Liver (tissue), 9 donors: ENCODE measurements around the gene PEX11A. TPM values are rescaled to one million over a fixed set of nuclear protein-coding genes. Genes with fewer than 3 reads are reported as not detected.

Source experiments
- DNase-seq: peaks from one replicate; pipeline ENCODE4 v3.0.0-alpha.2; 2017; ENCODE audit warnings: low spot score
- H3K27ac ChIP-seq, 2 donors: one replicate each; pipeline ENCODE4 v1.7.0; 2013; ENCODE audit warnings: inconsistent platforms in 2 of 2, low read length in 2 of 2, control low read depth in 1 of 2, low read depth in 1 of 2, mild to moderate bottlenecking in 1 of 2
- H3K27me3 ChIP-seq, 4 donors: one replicate each; pipeline versions ENCODE4 v1.6.1 to v1.7.0; 2013; ENCODE audit warnings: low read length in 3 of 4, inconsistent platforms in 1 of 4, mild to moderate bottlenecking in 1 of 4, moderate library complexity in 1 of 4; ENCODE audit not compliant: control insufficient read depth in 4 of 4, insufficient read depth in 4 of 4
- H3K36me3 ChIP-seq, 4 donors: one replicate each; pipeline versions ENCODE4 v1.6.1 to v1.7.0; 2013; ENCODE audit warnings: low read length in 3 of 4, mild to moderate bottlenecking in 3 of 4, low read depth in 1 of 4, moderate library complexity in 1 of 4; ENCODE audit not compliant: control insufficient read depth in 4 of 4, insufficient read depth in 3 of 4
- H3K4me1 ChIP-seq, 4 donors: one replicate each; pipeline versions ENCODE4 v1.6.1 to v1.7.0; 2013; ENCODE audit warnings: low read length in 3 of 4, mild to moderate bottlenecking in 3 of 4, moderate library complexity in 1 of 4; ENCODE audit not compliant: control insufficient read depth in 4 of 4, insufficient read depth in 4 of 4
- H3K4me3 ChIP-seq, 3 donors: one replicate each; pipeline versions ENCODE4 v1.6.1 to v1.7.0; 2013; ENCODE audit warnings: low read length in 3 of 3, control low read depth in 1 of 3, low read depth in 1 of 3, mild to moderate bottlenecking in 1 of 3
- H3K9ac ChIP-seq, 2 donors: one replicate each; pipeline ENCODE4 v1.7.0; 2013; ENCODE audit warnings: low read length in 2 of 2, mild to moderate bottlenecking in 2 of 2, moderate library complexity in 2 of 2, control low read depth in 1 of 2, low read depth in 1 of 2
- H3K9me3 ChIP-seq, 4 donors: one replicate each; pipeline versions ENCODE4 v1.6.1 to v1.7.0; 2013; ENCODE audit warnings: low read length in 3 of 4; ENCODE audit not compliant: control insufficient read depth in 4 of 4
- ATF3 ChIP-seq: IDR thresholded peaks from 2 replicates; pipeline ENCODE4 v1.6.1; 2016; ENCODE audit warnings: antibody characterized with exemption
- CTCF ChIP-seq: fragments of 150-350 bp; IDR thresholded peaks from 2 replicates; pipeline ENCODE4 v1.5.1; 2017; ENCODE audit warnings: improper control_type of control experiment, low read depth, low read length; ENCODE audit not compliant: missing input control
- EGR1 ChIP-seq, 2 donors: IDR thresholded peaks; 2 replicates each; pipeline ENCODE4 v1.6.1; 2016 to 2018; ENCODE audit warnings: antibody characterized with exemption in 2 of 2, low read depth in 2 of 2
- FOXA1 ChIP-seq: IDR thresholded peaks from 2 replicates; pipeline ENCODE4 v1.6.1; 2016; ENCODE audit warnings: antibody characterized with exemption
- FOXA2 ChIP-seq: IDR thresholded peaks from 2 replicates; pipeline ENCODE4 v1.6.1; 2016; ENCODE audit warnings: antibody characterized with exemption
- GABPA ChIP-seq, 2 donors: IDR thresholded peaks in 1 of 2; conservative IDR thresholded peaks in 1 of 2; 2 replicates each; pipeline ENCODE4 v1.6.1; 2016; ENCODE audit warnings: antibody characterized with exemption in 2 of 2, mild to moderate bottlenecking in 1 of 2, moderate library complexity in 1 of 2
- HNF4A ChIP-seq, 2 donors: conservative IDR thresholded peaks; 2 replicates each; pipeline ENCODE4 v1.6.1; 2016; ENCODE audit warnings: antibody characterized with exemption in 2 of 2, mild to moderate bottlenecking in 2 of 2
- HNF4G ChIP-seq: IDR thresholded peaks from 2 replicates; pipeline ENCODE4 v1.6.1; 2016; ENCODE audit warnings: antibody characterized with exemption
- JUND ChIP-seq, 2 donors: IDR thresholded peaks; 2 replicates each; pipeline ENCODE4 v1.6.1; 2016; ENCODE audit warnings: antibody characterized with exemption in 2 of 2
- MAX ChIP-seq: IDR thresholded peaks from 2 replicates; pipeline ENCODE4 v1.6.1; 2016; ENCODE audit warnings: antibody characterized with exemption
- NR2F2 ChIP-seq: IDR thresholded peaks from 2 replicates; pipeline ENCODE4 v1.6.1; 2016; ENCODE audit warnings: antibody characterized with exemption
- RAD21 ChIP-seq, 2 donors: IDR thresholded peaks; 2 replicates each; pipeline ENCODE4 v1.6.1; 2016; ENCODE audit warnings: antibody characterized with exemption in 2 of 2, mild to moderate bottlenecking in 2 of 2
- REST ChIP-seq: IDR thresholded peaks from 2 replicates; pipeline ENCODE4 v1.6.1; 2016; ENCODE audit warnings: antibody characterized with exemption, mild to moderate bottlenecking
- RXRA ChIP-seq, 2 donors: IDR thresholded peaks; 2 replicates each; pipeline ENCODE4 v1.6.1; 2017 to 2018; ENCODE audit warnings: antibody characterized with exemption in 2 of 2, mild to moderate bottlenecking in 1 of 2
- SP1 ChIP-seq: IDR thresholded peaks from 2 replicates; pipeline ENCODE4 v1.6.1; 2018; ENCODE audit warnings: antibody characterized with exemption, mild to moderate bottlenecking
- TAF1 ChIP-seq: conservative IDR thresholded peaks from 2 replicates; pipeline ENCODE4 v1.6.1; 2016; ENCODE audit warnings: antibody characterized with exemption, mild to moderate bottlenecking
- YY1 ChIP-seq: IDR thresholded peaks from 2 replicates; pipeline ENCODE4 v1.6.1; 2016; ENCODE audit warnings: antibody characterized with exemption, mild to moderate bottlenecking
- ZBTB33 ChIP-seq: IDR thresholded peaks from 2 replicates; pipeline ENCODE4 v1.6.1; 2016; ENCODE audit warnings: antibody characterized with exemption
- WGBS: extraction: QIAGEN DNeasy Blood & Tissue Kit; methylation state at CpG from one replicate; pipeline ENCODE4 v1.1.7; 2013; 5-methylcytosine and 5-hydroxymethylcytosine counted together
- polyA plus RNA-seq, 2 donors: library from polyadenylated mRNA; stranded (reverse) in 1 of 2; unstranded in 1 of 2; fragments of 200-250 nt in 1 of 2; fragments of >200 nt in 1 of 2; fragmentation: Nextera tagmentation in 1 of 2; extraction: Ambion mirVana in 1 of 2; gene quantifications; one replicate each; pipeline versions ENCODE4 v1.2.1 to v1.2.3, GENCODE V29; 2013 to 2015
- total RNA-seq, 2 donors: library from RNA; depleted of rRNA; stranded (reverse); fragments of >200 nt; gene quantifications; one replicate each; pipeline ENCODE4 v1.2.3, GENCODE V29; 2014
- donor health status: healthy.
- donor health status: healthy.
- donor health status: healthy.
- donor health status: healthy.
- donor health status: healthy.

Gene PEX11A
- total and polyA plus RNA-seq, 4 donors: 6.6 to 47.9 (median 24.3) TPM

GRCh38 chr15:89666184-89666857, 24.2 kb downstream of the PEX11A start:
- Histone ChIP-seq H3K36me3 (peaks cover 0 to 10% (median 1%) of the 10 kb centered on the region in 4 donors), H3K4me3 (no peak overlapping the region), H3K4me1 (peaks cover 0 to 2% (median 0%) of the 10 kb centered on the region in 4 donors), H3K9ac (no peak overlapping the region), H3K27me3 (no peaks in the 10 kb centered on the region), H3K27ac (peak overlapping the region in 1 of 2 donors; percentile 35), H3K9me3 (no peaks in the 10 kb centered on the region)
- TF ChIP-seq HNF4A (conservative IDR thresholded peaks at IDR 0.05) (no peak), MAX (no peak), HNF4G (no peak)
- no peak for DNase-seq
- 96% methylated on average over 8 of the region's 8 CpGs for WGBS

GRCh38 chr15:89665449-89666181, 24.9 kb downstream of the PEX11A start:
- H3K4me3 ChIP-seq: peak overlapping the region in 1 of 3 donors; percentile 44
- peak overlapping the region in 1 of 2 donors; percentile 35 for H3K27ac ChIP-seq
- 47% methylated on average over 72 of the region's 72 CpGs for WGBS
- TF ChIP-seq FOXA2 (no peak), RXRA (IDR thresholded peaks at IDR 0.05) (no peak), SP1 (no peak), HNF4A (conservative IDR thresholded peaks at IDR 0.05) (no peak), EGR1 (IDR thresholded peaks at IDR 0.05; ENCODE audit: low read depth in 2 of 2) (no peak), MAX (no peak), JUND (IDR thresholded peaks at IDR 0.05) (no peak), YY1 (no peak), GABPA (IDR thresholded peaks at IDR 0.05 in 1 of 2, conservative IDR thresholded peaks at IDR 0.05 in 1 of 2) (no peak), RAD21 (IDR thresholded peaks at IDR 0.05) (no peak), HNF4G (no peak), ZBTB33 (no peak), NR2F2 (no peak), TAF1 (no peak), CTCF (no peak), FOXA1 (no peak), ATF3 (no peak), REST (no peak)
- H3K27me3 ChIP-seq: no peaks in the 10 kb centered on the region
- H3K9ac ChIP-seq: no peak overlapping the region
- no peaks in the 10 kb centered on the region for H3K9me3 ChIP-seq
- peaks cover 0 to 2% (median 0%) of the 10 kb centered on the region in 4 donors for H3K4me1 ChIP-seq
- peak; percentile 40 for DNase-seq
- H3K36me3 ChIP-seq: peaks cover 0 to 9% (median 1%) of the 10 kb centered on the region in 4 donors
